ENCODE data around the gene ACMSD.
A peak's percentile ranks its signal among the peaks of the same experiment; 100 is the strongest.
"Not testable (repeated sequence)": the region's sequence is repeated elsewhere in the genome, so short reads cannot be mapped to it uniquely, and the experiment has no call there.

Gene ACMSD

GRCh38 chr2:134838143-134838620 is at the start of gene ACMSD:
Gene ACMSD (plus strand): TSS chr2:134838616. CDS start chr2:134838683, 67 bp downstream.
- no peak for DNase-seq

- DNase-seq = no peak
Observed at GRCh38 chr2:134790487-134790886, 47.9 kb upstream of the ACMSD start.

- DNase-seq = peak in 14 of 58 donors; percentile 3 to 72 (median 20)
Observed at GRCh38 chr2:134791616-134792015, 46.8 kb upstream of the ACMSD start.

DNA sequence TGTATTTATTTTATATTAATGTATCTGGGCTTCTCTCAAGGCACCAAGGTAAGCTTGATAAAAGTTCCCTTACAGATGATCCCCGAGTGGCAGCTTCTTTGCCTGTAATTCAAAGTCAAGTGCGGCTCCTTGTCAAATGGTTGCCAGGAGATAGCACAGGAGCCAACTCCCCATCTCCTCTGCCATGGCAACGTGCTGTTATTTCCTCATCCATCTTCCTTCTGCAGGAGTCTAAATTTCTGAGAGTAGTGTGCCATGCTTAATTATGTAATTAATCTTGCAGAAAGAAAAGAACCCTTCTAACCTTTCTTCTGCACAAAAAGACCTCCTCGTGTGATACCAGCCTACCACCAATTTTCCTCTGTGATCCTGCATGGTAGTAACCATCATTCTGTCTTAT is 46.2 kb upstream of the ACMSD start:
- peak in 4 of 58 donors; percentile 4 to 23 (median 14) for DNase-seq

DNA sequence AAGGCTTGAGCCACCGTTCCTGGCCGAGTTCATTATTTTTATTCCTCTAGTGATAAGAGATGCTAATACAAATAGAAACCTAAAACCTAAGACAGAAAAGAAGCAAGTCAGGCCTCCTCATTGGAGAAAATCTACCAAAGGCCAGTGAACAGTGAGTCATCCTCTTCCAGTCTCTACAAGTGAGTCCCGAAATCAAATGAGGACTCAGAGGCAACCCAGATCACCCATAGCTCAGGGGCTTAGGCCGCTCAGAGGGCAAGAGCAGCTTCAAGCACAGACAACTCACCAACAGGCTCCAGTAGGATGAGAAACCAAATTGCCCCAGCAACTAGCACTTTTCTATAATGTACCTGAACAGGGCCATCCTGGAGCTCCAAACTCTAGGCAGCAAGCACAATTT is 42.7 kb upstream of the ACMSD start:
- DNase-seq = no peak

DNA sequence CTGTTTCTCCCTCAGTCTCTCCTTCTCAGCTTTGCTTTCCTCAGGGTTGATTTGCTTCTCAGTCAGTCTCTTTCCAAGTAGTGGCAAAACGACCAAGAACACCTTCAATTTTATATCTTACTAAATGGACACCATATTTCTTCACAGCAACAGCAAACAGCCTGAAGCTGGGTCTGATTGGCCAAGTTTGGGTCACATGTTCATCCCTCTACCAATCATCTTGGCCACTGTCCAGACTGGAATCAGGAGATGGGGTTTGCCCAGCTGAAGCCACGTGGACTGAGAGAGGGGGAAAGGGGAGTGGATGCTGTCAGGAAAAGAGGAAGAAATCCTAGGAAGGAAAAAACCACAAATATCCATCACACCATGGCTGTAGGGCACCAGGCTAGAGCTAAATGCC is 42.0 kb upstream of the ACMSD start:
- DNase-seq = no peak

GRCh38 chr2:134799936-134800335 is 38.5 kb upstream of the ACMSD start:
- DNase-seq = no peak

- no peak for DNase-seq
Observed at GRCh38 chr2:134800341-134800740, 38.1 kb upstream of the ACMSD start.

- DNase-seq = not testable (repeated sequence)
Observed at GRCh38 chr2:134803609-134804405, 34.6 kb upstream of the ACMSD start.

GRCh38 chr2:134815741-134816140 is 22.7 kb upstream of the ACMSD start:
- DNase-seq = no peak

GRCh38 chr2:134818321-134818720 is 20.1 kb upstream of the ACMSD start:
- DNase-seq = no peak

DNA sequence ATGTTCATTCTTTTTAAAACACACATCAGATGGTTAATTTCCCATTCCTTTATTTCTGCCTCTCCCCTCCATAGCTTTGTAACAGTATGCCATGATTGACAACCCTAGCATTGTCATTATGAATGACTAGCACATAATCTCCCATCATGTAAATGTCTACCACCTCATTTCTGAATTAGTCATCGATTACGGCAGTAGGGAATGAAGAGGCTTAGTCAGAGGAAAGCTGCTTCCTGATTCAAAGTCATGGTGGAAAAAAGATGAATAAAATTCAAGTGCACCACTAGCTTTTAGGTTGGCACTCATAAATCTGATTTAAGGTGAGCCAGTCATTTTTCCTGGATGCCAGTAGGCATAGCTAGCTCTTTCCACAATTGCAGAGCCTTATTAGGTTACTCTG is 19.1 kb upstream of the ACMSD start:
- DNase-seq = no peak

GRCh38 chr2:134823431-134823830 is 15.0 kb upstream of the ACMSD start:
- DNase-seq = no peak

- no peak for DNase-seq
Observed at GRCh38 chr2:134823832-134824231, 14.6 kb upstream of the ACMSD start.

DNA sequence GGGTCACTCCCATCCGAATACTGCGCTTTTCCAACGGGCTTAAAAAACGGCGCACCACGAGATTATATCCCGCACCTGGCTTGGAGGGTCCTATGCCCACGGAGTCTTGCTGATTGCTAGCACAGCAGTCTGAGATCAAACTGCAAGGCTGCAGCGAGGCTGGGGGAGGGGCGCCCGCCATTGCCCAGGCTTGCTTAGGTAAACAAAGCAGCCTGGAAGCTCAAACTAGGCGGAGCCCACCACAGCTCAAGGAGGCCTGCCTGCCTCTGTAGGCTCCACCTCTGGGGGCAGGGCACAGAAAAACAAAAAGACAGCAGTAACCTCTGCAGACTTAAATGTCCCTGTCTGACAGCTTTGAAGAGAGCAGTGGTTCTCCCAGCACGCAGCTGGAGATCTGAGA is 12.7 kb upstream of the ACMSD start:
- not testable (repeated sequence) for DNase-seq

- DNase-seq = no peak
Observed at GRCh38 chr2:134835471-134835870, 2.9 kb upstream of the ACMSD start.

- DNase-seq = no peak
Observed at GRCh38 chr2:134836986-134837385, 1.4 kb upstream of the ACMSD start.

GRCh38 chr2:134839649-134840048 is 1.2 kb downstream of the ACMSD start:
- no peak for DNase-seq

- DNase-seq = no peak
Observed at GRCh38 chr2:134842930-134843490, 4.6 kb downstream of the ACMSD start.

DNA sequence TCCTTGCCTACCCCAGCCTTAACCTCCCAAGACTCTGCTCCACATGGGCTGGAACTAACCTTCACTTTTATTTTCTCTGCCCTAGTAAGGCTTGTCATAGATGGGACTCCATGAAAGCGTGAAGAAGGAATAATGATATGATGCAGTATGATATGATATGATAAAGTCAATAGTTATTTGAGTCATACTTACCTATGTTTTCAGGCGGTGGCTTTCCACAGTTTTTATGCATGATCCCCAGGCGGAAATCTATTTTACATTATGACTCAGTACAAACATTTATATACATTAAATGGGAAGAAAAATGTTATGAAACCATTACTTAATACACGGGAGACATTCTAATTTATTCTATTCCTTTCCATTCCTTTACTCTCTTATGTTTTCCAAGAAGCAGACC is 5.6 kb downstream of the ACMSD start:
- no peak for DNase-seq

- no peak for DNase-seq
Observed at GRCh38 chr2:134845028-134845427, 6.6 kb downstream of the ACMSD start.

DNA sequence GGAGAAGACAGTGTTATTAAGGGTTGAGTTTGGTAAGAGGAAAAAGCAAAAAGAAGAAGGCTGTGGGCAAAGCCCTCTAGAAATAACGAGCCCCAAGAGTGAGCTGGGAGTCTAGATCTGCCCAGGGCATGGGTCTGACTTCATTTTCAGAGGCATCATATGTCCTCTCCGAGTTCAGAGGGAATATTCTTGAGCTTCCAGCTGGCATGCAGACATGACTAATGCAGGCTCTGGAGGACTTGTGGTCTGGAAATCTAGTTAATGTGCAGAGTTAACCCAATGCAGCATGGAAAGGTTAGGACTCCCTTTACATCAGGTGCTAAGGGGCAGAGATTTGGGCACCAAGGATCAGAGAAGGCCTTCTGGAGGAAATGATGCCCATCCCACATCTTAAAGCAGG is 7.3 kb downstream of the ACMSD start:
- DNase-seq = no peak

GRCh38 chr2:134846213-134846612 is 7.8 kb downstream of the ACMSD start:
- DNase-seq = no peak
